Anterior cingulate cortex (tissue), 58 donors: ENCODE measurements around the gene PLPP1.
A peak's percentile ranks its signal among the peaks of the same experiment; 100 is the strongest.

Source experiments
- DNase-seq, 58 donors: peaks; one replicate each; lab custom pipeline; 2025; lab: John Stamatoyannopoulos, UW

The PLPP1 gene

DNA sequence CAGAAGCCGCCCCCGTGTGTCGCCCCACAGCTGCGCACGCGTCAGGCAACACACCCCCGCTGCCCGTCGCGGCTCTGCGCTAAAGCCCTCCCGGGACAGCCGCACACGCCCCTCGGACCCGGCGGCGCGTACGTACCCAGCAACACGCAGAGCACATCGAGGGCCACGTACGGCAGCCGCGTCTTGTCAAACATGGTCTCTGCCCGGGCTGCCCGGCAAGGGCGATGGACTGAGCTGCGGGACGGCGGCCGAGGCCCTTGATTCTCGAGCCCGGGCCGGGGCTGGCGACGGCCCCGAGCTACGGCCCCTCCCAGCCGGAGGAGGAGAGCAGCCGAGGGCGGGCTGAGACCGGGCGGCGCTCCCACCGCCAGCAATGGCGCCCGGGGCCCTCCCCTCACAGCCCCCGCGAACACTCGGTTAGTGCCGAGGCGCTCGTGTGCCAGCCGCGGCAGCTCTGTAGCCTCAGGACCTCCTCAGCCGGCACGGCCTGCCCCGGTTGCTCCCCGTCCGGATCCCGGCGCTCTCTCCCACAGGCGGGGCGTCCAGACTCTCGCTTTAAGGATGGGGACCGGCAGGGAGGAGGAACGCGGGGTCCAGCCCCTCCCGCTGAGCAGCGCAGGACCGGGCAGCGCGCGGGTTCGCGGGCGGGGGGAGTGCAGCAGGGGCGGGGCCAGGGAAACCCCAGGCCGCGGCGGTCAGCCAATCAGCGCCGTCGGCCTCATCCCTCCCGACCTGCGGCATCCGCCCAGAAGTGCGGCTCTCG lies at the start of gene PLPP1:
Gene PLPP1, minus strand, starts transcription at position 529 of the 763 bp plus-strand sequence. Its CDS starts 335 bp downstream, at position 194.
- DNase-seq, result peak; percentile 64 to 97 (median 93)

DNA sequence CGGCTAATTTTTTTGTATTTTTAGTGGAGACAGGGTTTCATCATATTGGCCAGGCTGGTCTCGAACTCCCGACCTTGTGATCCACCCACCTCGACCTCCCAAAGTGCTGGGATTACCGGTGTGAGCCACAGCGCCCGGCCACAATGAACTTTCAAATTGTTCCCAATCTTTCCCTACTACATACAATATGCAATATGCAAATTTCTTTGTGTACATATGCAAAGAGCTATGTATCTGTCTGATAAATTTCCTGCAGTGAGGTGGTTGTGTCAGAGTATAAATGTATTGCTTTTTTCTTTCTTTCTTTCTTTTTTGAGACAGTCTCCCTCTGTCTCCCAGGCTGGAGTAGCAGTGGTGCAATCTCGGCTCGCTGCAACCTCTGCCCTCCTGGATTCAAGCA lies 48.8 kb upstream of the PLPP1 start:
- DNase-seq, result no peak

DNA sequence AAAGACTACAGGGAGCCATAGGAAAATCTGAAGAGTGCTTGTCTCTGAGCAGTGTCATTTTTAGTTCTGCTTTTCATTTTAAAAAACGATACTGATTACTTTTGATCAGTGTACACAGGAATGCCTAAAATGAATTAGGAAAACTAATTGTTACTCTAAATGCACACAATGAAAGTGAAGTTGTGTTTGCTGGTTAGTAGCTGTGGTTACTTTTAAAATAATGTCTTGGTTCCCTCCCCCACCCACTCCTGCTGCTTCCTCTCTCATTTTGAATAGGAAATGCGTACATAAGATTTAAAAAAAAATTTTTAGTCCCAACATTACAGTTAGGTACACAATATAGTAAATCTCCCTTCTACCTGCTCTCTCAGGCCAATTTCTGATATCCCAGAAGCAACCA lies 47.5 kb upstream of the PLPP1 start:
- DNase-seq, result no peak

DNA sequence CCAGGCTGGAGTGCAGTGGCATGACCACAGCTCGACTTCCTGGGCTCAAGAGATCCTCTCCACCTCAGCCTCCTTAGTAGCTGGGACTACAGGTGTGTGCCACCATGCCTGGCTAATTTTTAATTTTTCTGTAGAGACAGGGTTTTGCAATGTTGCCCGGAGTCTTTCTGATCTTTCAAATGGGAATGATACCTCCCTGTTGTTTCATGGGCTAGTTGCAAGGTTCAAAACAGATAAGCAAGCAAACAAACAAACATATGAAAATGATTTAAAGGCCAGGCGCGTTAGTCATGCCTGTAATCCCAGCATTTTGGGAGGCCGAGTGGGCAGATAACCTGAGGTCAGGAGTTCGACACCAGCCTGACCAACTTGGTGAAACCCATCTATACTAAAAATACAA lies 45.3 kb upstream of the PLPP1 start:
- DNase-seq, result no peak

DNA sequence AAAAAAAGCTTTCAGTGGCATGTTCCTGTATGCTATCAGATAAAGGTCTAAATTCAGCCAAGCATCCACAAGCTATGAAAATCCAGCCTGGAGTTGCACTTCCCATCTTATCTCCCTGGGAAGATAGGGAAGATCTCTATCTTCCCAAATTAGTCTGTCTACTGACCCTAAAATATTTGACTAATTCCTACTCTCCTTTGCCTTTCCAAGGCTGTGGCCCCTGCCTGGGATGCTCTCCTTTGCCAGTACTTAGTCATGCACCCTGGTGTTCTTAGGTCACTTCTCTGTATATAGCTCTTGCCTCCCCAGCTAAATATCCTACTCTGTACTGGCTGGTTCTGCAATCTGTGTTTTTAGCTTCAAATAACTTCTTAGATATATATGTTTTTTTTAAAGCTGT lies 44.0 kb upstream of the PLPP1 start:
- no peak for DNase-seq

DNA sequence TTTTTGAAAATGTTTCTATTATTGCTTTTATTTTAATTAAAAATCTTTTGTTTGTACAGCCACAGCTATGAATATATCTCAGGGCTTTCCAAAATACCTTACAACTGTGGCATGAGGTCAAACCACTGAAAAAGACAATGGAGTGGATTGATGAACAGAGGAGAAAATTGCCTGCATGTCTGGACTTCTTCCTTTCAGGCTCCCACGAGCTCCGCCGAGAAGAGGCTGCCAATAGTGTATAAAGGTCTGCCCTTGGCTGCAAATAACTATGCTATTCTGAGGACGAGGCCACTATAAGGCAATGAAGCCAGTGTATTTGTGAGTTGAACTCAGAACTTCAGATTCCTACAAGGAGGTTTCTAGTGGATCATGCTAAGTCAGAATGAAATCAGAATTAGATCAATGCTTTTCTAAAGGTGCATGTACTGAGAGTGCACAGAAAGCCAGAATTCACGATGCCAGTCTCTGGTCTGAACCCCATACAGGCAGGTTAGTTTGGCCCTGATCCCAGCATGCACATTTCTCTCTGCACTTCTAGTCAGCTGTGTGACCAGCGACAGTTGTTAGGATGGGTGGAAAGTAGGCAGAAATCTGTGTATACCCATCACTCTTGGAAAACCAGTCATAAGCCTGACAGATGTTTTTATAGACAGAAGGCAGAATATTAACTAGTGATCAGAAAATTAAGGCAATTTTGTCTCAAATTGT lies 42.7 kb upstream of the PLPP1 start:
- peak in 19 of 58 donors; percentile 3 to 45 (median 20) for DNase-seq

DNA sequence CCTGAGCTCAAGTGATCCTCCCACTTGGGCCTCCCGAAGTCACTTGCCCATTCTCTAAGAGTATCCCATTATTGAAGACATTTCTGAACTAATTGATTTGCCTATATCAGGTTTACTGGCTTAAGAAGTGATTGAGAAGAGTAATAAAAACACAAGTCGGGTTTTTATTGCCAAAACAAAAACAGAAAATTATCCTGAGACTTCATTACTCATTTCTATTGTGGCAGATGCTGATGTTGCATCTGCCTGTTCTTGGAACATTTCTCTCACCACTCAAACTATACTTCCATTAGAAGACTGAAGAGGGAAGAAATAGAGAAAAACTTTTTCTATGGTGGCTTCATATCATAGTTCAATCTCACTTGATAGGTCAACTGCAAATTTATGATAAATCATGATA lies 41.9 kb upstream of the PLPP1 start:
- DNase-seq, result no peak

DNA sequence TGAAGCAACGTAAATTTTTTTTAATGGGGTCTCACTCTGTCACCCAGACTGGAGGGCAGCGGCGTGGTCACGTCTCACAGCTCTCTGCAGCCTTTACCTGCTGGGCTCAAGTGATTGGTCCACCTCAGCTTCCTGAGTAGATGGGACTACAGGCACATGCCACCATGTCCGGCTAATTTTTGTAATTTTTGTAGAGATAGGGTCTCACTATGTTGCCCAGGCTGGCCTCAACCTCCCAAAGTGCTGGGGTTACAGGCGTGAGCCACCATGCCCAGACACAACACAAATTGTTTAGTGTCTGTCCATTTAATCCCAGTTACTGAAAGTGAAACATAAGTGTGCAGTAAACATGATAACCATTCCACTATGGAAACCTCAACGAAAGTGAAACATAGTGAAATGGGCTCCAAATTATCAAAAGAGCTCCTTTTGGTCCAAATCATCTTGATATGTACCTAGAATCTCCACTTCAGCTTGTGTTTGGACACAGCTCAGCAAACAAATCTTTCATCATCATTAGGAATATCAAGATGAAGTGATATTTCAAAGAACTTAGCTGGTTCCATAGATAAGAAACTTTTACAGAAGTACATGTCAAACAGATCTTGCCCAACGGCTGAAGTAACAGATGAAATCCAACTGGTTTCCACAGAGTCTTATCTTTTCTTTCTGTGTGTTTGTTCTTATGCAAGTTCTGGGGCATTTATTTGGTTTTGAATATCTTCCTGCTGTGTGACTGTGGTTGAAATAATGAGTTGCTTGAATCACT lies 41.2 kb upstream of the PLPP1 start:
- no peak for DNase-seq

DNA sequence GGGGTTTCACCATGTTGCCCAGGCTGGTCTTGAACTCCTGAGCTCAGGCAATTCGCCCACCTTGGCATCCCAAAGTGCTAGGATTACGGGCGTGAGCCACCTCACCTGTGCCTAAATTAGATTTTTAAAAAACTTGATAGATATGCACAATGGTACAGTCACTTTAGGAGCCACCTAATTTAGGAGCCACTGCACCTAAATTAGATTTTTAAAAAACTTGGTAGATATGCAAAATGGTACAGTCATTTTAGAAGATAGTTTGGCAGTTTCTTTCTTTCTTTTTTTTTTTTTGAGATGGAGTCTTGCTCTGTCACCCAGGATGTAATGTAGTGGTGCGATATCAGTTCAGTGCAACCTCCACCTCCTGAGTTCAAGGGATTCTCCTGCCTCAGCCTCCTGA lies 37.8 kb upstream of the PLPP1 start:
- DNase-seq, result no peak

DNA sequence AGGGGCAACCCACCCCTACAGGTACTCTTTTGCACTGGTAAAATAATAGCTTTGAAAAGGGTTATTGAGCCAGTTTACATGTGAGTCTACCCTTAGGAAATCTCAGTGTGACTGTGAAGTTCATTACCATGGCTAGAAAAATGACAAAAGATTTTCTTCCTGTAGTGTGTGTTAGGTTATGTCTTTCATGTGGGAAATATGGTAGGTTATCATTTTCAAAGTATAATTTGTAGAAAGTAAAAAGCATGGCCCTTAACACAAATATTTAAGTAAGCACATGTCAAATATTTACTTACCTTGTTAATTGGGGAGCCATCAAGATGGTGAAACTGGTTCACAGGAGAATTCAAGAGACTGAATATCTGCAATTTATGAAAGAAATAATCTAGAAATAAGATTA lies 37.3 kb upstream of the PLPP1 start:
- no peak for DNase-seq

DNA sequence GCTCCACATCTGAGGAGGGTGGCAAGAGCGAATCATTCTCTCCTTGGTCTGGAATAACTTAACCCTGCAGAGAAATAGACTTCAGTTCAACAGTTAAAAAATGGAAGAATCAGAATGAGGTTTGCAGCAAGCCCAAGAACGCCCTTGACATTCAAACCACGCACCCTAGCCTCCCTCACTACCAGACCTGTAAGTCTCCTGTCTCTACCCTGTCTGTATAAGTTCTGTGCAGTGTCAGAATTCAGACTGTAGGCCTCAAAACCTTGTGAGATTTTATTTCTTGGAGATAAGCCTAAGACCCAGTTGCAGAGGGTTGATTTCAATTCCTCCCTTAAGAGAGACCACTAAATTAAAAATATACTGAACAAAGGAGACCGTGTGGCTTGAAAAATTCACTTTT lies 35.8 kb upstream of the PLPP1 start:
- DNase-seq, result no peak

DNA sequence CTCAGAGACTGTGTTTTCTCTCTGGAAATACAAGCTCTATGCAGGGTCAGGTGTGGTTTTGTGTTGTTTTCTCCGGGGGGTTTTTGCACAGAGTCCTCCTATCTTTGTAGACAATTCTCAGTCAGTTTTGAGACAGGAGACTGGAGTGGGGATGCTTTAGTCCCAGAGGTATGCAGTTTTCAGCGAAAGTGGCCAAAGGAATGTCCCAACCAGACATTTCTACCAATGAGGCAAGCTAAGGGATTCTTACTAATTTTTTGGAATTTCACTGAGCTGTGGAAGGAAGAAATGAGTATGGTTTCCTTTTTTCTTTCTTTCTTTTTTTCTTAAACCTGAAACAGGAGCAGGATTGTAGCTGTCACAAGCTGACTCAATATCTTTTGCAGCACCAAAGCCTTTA lies 35.3 kb upstream of the PLPP1 start:
- DNase-seq, result no peak

DNA sequence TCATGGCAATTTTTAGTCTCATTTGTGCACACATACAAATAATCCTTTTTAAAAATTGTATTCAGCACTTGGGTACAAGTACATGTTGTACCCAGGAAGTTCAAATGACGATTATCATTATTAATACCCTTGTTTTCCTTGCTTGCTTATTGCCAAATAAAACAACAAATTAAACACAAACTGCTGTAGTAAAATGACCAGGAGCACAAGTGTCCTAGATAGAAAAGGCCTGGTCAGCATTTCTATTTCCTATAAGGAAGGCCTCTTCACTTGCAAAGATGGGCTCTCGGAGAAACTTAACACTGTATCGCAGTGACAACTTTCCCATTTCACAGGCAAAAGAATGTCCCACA lies 34.7 kb upstream of the PLPP1 start:
- no peak for DNase-seq

DNA sequence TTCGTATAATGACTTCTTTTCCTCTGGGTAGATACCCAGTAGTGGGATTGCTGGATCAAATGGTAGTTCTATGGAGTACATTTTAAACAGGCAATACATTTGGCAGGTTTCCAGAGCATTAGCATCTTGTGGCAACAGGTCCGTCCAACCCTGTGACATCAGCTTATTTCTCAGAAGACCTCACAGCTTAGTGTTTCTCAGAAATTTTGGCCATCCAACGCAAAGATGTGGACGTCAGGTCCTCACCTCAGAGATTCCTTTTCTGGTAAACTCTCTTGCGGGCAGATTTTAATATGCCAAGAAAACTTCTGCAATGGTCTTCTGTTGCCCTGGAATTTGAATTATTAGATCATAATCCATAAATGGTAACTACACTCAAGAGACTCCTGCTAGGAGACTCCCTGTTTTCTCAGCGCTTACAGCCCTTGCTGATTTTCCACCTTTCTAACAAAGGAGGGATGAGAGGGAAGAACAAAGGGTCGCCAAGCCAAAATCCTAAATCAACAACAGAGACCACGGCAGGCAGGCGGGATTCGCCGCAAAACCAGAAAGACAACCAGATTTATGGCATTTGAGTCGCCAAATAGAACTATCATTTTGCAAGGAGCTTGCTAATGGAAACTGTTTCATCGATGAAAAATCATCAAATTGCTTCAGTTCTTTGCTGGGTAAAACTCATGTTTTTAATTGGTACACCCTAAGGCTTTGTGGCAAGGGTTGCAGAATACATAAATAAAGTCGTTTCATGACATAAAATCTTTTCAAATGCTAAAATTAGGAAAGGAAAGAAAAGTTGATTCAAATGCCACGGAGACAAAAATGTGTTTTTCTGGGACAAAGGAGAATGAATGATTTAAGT lies 34.1 kb upstream of the PLPP1 start:
- no peak for DNase-seq

DNA sequence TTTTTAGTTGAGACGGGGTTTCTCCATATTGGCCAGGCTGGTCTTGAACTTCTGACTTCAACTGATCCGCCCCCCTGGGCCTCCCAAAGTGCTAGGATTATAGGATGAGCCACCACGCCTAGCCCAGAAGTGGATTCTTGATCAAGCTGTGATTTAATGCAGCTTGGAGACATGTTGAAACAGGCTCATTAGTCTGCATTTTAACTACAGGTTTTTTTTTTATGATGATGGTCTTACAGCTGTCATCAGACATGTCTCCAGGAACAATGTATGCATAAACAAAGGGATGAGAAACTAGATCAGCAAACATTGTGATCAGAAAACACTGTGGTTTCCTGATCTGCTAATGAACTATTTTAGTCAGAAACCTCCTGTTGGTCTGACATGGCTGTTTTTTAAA lies 30.0 kb upstream of the PLPP1 start:
- no peak for DNase-seq

DNA sequence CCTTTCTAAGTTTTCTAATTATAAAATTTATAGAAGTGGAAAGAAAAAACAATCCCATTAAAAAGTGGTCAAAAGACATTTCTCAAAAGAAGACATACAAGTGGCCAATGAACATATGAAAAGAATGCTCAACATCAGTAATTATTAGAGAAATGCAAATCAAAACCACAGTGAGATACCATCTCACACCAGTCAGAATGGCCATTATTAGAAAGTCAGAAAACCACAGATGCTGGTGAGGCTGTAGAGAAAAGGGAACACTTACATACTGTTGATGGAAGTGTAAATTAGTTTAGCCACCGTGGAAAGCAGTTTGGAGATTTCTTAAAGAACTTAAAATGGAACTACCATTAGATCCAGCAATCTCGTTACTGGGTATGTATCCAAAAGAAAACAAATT lies 23.7 kb upstream of the PLPP1 start:
- DNase-seq, result no peak

DNA sequence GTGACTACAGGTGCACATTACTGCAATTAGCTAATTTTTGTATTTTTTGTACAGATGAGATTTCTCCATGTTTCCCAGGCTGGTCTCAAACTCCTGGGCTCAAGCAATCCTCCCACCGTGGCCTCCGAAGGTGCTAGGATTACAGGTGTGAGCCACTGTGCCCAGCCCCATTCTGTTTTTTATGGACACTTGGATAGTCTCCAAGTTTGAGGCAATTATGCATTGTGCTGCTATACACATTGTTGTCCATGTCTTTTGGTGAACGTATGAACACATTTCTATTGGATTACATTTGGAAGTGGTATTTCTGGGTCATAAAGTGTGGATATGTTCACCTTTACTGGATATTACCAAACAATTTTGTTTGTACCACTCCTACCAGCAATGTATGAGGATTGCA lies 22.4 kb upstream of the PLPP1 start:
- DNase-seq, result no peak

DNA sequence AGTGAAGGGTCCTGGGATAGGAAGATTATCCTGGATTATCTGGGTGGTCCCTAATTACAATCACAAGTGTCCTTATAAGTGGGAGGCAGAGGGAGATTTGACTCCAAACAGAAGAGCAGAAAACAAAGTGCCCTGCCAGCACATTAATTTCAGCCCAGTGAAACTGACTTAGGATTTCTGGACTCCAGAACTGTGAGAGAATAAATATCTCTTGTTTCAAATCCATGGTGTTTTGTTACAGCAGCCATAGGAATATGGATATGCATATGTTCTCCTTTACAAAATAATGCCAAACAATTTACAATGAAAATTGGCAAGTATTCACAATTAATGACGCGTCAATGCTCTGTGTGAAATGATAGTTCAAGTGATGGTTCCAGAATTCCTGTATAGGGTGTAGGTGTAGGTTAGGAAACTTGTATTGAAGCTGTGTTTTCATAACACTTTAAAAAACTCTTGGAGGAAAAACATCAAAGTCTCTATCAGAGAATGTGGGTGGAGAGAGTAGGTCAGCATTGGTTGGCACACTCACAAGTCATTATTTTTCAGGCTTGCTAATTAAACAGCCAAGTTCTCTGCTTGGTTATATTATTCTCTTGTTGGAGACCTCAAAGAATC lies 19.9 kb upstream of the PLPP1 start:
- no peak for DNase-seq

DNA sequence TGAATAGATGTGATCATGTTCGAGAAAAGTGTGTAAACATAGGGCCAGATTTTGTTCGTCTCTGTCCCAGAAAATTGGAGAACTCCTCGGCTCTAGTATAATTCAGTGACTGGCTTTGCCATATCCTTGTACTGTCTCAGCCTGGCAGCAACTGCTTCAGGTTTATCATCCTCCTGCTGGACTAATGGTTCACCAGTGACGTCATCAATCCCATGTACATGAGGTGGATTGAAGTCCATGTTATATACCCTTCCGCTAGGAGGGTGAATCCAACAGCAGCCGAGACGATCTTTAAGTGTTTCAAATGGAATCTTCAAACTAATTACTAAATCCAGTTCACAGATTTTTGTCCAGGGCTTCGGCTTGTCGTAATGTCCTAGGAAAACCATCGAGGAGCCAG lies 17.1 kb upstream of the PLPP1 start:
- no peak for DNase-seq

DNA sequence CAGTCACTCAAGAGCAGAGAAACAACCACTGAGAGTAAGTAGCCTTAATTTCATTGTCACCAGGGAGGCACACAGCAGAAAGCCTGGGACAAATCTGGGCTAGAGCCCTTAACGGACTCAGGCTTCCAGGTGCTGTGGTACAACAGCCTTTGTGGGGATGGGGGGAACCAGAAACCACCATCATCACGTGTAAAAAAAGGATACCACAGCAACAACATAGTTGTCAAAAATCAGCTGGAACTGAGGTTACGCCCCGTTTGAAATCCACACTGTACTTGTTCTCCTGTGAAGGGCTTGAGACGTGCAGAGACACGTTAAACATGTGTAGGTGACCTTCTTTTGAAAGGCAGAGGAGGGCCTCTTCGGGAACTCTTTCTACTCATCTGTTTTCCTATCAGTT lies 16.6 kb upstream of the PLPP1 start:
- no peak for DNase-seq
